SK-N-SH (cell line): ENCODE measurements around the gene MCCD1.

Source experiments
- FOSL2 ChIP-seq: IDR thresholded peaks from 2 replicates; pipeline ENCODE4 v1.4.0; 2012; ENCODE audit warnings: low read depth, mild to moderate bottlenecking, moderate library complexity, borderline replicate concordance
- TCF12 ChIP-seq: IDR thresholded peaks from 2 replicates; pipeline ENCODE4 v1.4.0; 2012
- TF ChIP-seq, protein P1 (sequence below): fragments of 200-600 bp; sonication (generic); IDR thresholded peaks from 2 replicates; pipeline ENCODE4 v1.6.1; 2017; ENCODE audit warnings: antibody characterized with exemption, mild to moderate bottlenecking, moderate library complexity

DNA sequence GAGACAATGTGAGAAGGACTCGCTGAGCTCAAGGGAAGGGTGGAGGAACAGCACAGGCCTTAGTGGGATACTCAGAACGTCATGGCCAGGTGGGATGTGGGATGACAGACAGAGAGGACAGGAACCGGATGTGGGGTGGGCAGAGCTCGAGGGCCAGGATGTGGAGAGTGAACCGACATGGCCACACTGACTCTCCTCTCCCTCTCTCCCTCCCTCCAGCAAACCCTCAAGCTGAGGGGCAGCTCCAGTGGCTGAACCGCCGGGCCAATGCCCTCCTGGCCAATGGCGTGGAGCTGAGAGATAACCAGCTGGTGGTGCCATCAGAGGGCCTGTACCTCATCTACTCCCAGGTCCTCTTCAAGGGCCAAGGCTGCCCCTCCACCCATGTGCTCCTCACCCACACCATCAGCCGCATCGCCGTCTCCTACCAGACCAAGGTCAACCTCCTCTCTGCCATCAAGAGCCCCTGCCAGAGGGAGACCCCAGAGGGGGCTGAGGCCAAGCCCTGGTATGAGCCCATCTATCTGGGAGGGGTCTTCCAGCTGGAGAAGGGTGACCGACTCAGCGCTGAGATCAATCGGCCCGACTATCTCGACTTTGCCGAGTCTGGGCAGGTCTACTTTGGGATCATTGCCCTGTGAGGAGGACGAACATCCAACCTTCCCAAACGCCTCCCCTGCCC, 48.3 kb downstream of the MCCD1 start:
- TF ChIP-seq, protein P1, sequence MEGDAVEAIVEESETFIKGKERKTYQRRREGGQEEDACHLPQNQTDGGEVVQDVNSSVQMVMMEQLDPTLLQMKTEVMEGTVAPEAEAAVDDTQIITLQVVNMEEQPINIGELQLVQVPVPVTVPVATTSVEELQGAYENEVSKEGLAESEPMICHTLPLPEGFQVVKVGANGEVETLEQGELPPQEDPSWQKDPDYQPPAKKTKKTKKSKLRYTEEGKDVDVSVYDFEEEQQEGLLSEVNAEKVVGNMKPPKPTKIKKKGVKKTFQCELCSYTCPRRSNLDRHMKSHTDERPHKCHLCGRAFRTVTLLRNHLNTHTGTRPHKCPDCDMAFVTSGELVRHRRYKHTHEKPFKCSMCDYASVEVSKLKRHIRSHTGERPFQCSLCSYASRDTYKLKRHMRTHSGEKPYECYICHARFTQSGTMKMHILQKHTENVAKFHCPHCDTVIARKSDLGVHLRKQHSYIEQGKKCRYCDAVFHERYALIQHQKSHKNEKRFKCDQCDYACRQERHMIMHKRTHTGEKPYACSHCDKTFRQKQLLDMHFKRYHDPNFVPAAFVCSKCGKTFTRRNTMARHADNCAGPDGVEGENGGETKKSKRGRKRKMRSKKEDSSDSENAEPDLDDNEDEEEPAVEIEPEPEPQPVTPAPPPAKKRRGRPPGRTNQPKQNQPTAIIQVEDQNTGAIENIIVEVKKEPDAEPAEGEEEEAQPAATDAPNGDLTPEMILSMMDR, result no peak
- TF ChIP-seq TCF12 (no peak), FOSL2 (no peak)
